SJCRH30 (cell line): Measurements from ENCODE around the gene ECHDC3. TPM values are rescaled to one million over a fixed set of nuclear protein-coding genes. Genes with fewer than 3 reads are reported as not detected.

Experiments used
- DNase-seq, 2 experiments: peaks; one replicate each; pipeline ENCODE4 v3.0.0-alpha.2; 2015 to 2020
- H3K27ac ChIP-seq: fragments of 250-450 bp; sonication (Bioruptor Pico); 2 replicates; pipeline ENCODE4 v1.5.1; 2020; ENCODE audit warnings: mild to moderate bottlenecking, moderate library complexity
- H3K27me3 ChIP-seq: fragments of 250-450 bp; sonication (Bioruptor Pico); 2 replicates; pipeline ENCODE4 v1.5.1; 2020; ENCODE audit warnings: mild to moderate bottlenecking, moderate library complexity
- H3K36me3 ChIP-seq: fragments of 250-450 bp; sonication (Bioruptor Pico); 2 replicates; pipeline ENCODE4 v1.5.1; 2020; ENCODE audit warnings: mild to moderate bottlenecking, moderate library complexity
- H3K4me1 ChIP-seq: fragments of 250-450 bp; sonication (Bioruptor Pico); 2 replicates; pipeline ENCODE4 v1.5.1; 2020; ENCODE audit warnings: mild to moderate bottlenecking, moderate library complexity
- H3K4me3 ChIP-seq: fragments of 250-450 bp; sonication (Bioruptor Pico); 2 replicates; pipeline ENCODE4 v1.5.1; 2020; ENCODE audit warnings: mild to moderate bottlenecking, moderate library complexity
- H3K9me3 ChIP-seq: fragments of 250-450 bp; sonication (Bioruptor Pico); replicated peaks from 2 replicates; pipeline ENCODE4 v1.5.1; 2020; ENCODE audit warnings: mild to moderate bottlenecking, moderate library complexity
- total RNA-seq: library from RNA; depleted of rRNA; stranded (reverse); fragments of >200 nt; shearing (Covaris generic); gene quantifications from 2 replicates; pipeline ENCODE4 v1.2.3, GENCODE V29; 2014; rRNA removed

ECHDC3 gene
- total RNA-seq = not detected in 2 replicates

- H3K36me3 ChIP-seq = no peaks in the 10 kb centered on the region
- H3K4me1 ChIP-seq = no peaks in the 10 kb centered on the region
- H3K27me3 ChIP-seq = no peaks in the 10 kb centered on the region
- H3K4me3 ChIP-seq = no peak within 1 kb of the TSS
- no peaks in the 10 kb centered on the region for H3K9me3 ChIP-seq
- no peak within 1 kb of the TSS for H3K27ac ChIP-seq
- no peak for DNase-seq
Measured at GRCh38 chr10:11742009-11742778, at the start of gene ECHDC3. Gene ECHDC3 (plus strand): TSS chr10:11742382. CDS start chr10:11742577, 195 bp downstream.

GRCh38 chr10:11693376-11693775 lies 48.8 kb upstream of the ECHDC3 start:
- Histone ChIP-seq H3K9me3 (no peaks in the 10 kb centered on the region), H3K27ac (no peak overlapping the region), H3K4me3 (no peak overlapping the region), H3K36me3 (no peaks in the 10 kb centered on the region), H3K4me1 (no peaks in the 10 kb centered on the region), H3K27me3 (no peaks in the 10 kb centered on the region)
- DNase-seq = no peak

GRCh38 chr10:11695779-11696178 lies 46.4 kb upstream of the ECHDC3 start:
- Histone ChIP-seq H3K27ac (no peak overlapping the region), H3K4me3 (no peak overlapping the region), H3K27me3 (no peaks in the 10 kb centered on the region), H3K4me1 (no peaks in the 10 kb centered on the region), H3K9me3 (no peaks in the 10 kb centered on the region), H3K36me3 (no peaks in the 10 kb centered on the region)
- no peak for DNase-seq

GRCh38 chr10:11697718-11698527 lies 44.3 kb upstream of the ECHDC3 start:
- Histone ChIP-seq H3K4me3 (no peak overlapping the region), H3K27ac (no peak overlapping the region), H3K4me1 (no peaks in the 10 kb centered on the region), H3K36me3 (no peaks in the 10 kb centered on the region), H3K9me3 (no peaks in the 10 kb centered on the region), H3K27me3 (no peaks in the 10 kb centered on the region)
- no peak for DNase-seq

- H3K36me3 ChIP-seq = no peaks in the 10 kb centered on the region
- no peak for DNase-seq
Measured at GRCh38 chr10:11698691-11699549, 43.3 kb upstream of the ECHDC3 start.

GRCh38 chr10:11699550-11700097 lies 42.6 kb upstream of the ECHDC3 start:
- Histone ChIP-seq H3K36me3 (no peaks in the 10 kb centered on the region), H3K4me1 (no peaks in the 10 kb centered on the region), H3K27me3 (no peaks in the 10 kb centered on the region), H3K4me3 (no peak overlapping the region), H3K27ac (no peak overlapping the region), H3K9me3 (no peaks in the 10 kb centered on the region)
- peak; percentile 15 to 52 for DNase-seq

More at GRCh38 chr10:11698691-11699549, 43.3 kb upstream of the ECHDC3 start:
- no peaks in the 10 kb centered on the region for H3K9me3 ChIP-seq
- H3K27ac ChIP-seq = no peak overlapping the region
- no peaks in the 10 kb centered on the region for H3K4me1 ChIP-seq
- H3K4me3 ChIP-seq = no peak overlapping the region
- no peaks in the 10 kb centered on the region for H3K27me3 ChIP-seq

GRCh38 chr10:11700539-11700938 lies 41.6 kb upstream of the ECHDC3 start:
- Histone ChIP-seq H3K27ac (no peak overlapping the region), H3K27me3 (no peaks in the 10 kb centered on the region), H3K4me3 (no peak overlapping the region), H3K36me3 (no peaks in the 10 kb centered on the region), H3K9me3 (no peaks in the 10 kb centered on the region), H3K4me1 (no peaks in the 10 kb centered on the region)
- no peak for DNase-seq

- Histone ChIP-seq H3K27me3 (no peaks in the 10 kb centered on the region), H3K36me3 (no peaks in the 10 kb centered on the region)
Measured at GRCh38 chr10:11701451-11702095, 40.6 kb upstream of the ECHDC3 start.

GRCh38 chr10:11702264-11702663 lies 39.9 kb upstream of the ECHDC3 start:
- Histone ChIP-seq H3K36me3 (no peaks in the 10 kb centered on the region), H3K4me1 (no peaks in the 10 kb centered on the region), H3K27ac (no peak overlapping the region), H3K27me3 (no peaks in the 10 kb centered on the region), H3K9me3 (no peaks in the 10 kb centered on the region), H3K4me3 (no peak overlapping the region)
- no peak for DNase-seq

More at GRCh38 chr10:11701451-11702095, 40.6 kb upstream of the ECHDC3 start:
- Histone ChIP-seq H3K4me3 (no peak overlapping the region), H3K9me3 (no peaks in the 10 kb centered on the region), H3K27ac (no peak overlapping the region), H3K4me1 (no peaks in the 10 kb centered on the region)
- no peak for DNase-seq

GRCh38 chr10:11704092-11704491 lies 38.1 kb upstream of the ECHDC3 start:
- Histone ChIP-seq H3K4me3 (no peak overlapping the region), H3K27me3 (no peaks in the 10 kb centered on the region), H3K27ac (no peak overlapping the region), H3K4me1 (no peaks in the 10 kb centered on the region), H3K9me3 (no peaks in the 10 kb centered on the region), H3K36me3 (no peaks in the 10 kb centered on the region)
- DNase-seq = no peak

GRCh38 chr10:11705722-11706121 lies 36.5 kb upstream of the ECHDC3 start:
- H3K36me3 ChIP-seq = no peaks in the 10 kb centered on the region
- H3K9me3 ChIP-seq = no peaks in the 10 kb centered on the region
- no peak overlapping the region for H3K27ac ChIP-seq
- no peaks in the 10 kb centered on the region for H3K27me3 ChIP-seq
- no peak overlapping the region for H3K4me3 ChIP-seq
- DNase-seq = no peak
- no peaks in the 10 kb centered on the region for H3K4me1 ChIP-seq

GRCh38 chr10:11706895-11707567 lies 35.2 kb upstream of the ECHDC3 start:
- Histone ChIP-seq H3K4me3 (no peak overlapping the region), H3K4me1 (no peaks in the 10 kb centered on the region), H3K9me3 (no peaks in the 10 kb centered on the region), H3K27me3 (no peaks in the 10 kb centered on the region), H3K36me3 (no peaks in the 10 kb centered on the region), H3K27ac (no peak overlapping the region)
- DNase-seq = no peak

- Histone ChIP-seq H3K27me3 (no peaks in the 10 kb centered on the region), H3K9me3 (no peaks in the 10 kb centered on the region), H3K4me3 (no peak overlapping the region), H3K4me1 (no peaks in the 10 kb centered on the region), H3K27ac (no peak overlapping the region), H3K36me3 (no peaks in the 10 kb centered on the region)
- DNase-seq = no peak
Measured at GRCh38 chr10:11707624-11708350, 34.4 kb upstream of the ECHDC3 start.
